HG03378 (cell line): ENCODE results near the gene TMED5.
"Not testable (repeated sequence)": the region's sequence is repeated elsewhere in the genome, so short reads cannot be mapped to it uniquely, and the experiment has no call there.

Source experiments
- ATAC-seq: cut with Tn5 transposase; IDR thresholded peaks from one replicate; pipeline ENCODE4 v1.9.1; 2021; ENCODE audit warnings: mild to moderate bottlenecking, moderate library complexity; ENCODE audit not compliant: unreplicated experiment

The TMED5 gene

DNA sequence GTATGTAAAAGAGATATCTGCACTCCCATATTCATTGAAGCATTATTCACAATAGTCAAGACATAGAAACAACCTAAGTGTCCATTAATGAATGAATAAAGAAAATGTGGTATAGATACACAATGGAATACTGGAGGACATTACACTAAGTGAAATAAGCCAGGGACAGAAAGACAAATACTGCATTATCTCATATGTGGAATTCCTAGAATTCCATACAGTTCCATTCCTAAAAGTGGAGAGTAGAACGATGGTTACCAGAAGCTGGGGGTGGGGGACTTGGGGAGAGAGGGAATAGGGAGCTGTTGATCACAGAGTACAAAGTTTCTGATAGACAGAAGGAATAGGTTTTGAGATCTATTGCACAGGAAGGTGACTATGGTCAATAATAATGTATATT is 7.4 kb downstream of the TMED5 start:
- no peak for ATAC-seq

DNA sequence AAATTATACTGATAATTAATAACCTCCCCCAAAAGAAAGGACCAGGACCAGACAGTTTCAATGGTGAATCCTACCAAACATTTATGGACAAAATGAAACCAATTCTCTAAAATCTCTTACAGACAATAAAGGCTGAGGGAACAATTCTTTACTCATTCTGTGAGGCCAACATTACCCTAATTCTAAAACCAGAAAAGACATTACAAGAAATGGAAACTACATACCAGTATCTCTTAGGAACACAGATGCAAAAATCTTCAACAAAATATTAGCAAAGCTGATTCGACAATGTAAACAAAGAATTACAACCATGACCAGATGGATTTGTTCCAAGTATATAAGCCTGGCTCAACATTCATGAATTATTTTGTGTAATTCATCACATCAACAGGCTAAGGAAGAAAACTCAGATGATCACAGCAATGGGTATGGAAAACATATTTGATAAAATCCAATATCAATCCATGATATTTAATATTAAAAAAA is 8.6 kb downstream of the TMED5 start:
- no peak for ATAC-seq

DNA sequence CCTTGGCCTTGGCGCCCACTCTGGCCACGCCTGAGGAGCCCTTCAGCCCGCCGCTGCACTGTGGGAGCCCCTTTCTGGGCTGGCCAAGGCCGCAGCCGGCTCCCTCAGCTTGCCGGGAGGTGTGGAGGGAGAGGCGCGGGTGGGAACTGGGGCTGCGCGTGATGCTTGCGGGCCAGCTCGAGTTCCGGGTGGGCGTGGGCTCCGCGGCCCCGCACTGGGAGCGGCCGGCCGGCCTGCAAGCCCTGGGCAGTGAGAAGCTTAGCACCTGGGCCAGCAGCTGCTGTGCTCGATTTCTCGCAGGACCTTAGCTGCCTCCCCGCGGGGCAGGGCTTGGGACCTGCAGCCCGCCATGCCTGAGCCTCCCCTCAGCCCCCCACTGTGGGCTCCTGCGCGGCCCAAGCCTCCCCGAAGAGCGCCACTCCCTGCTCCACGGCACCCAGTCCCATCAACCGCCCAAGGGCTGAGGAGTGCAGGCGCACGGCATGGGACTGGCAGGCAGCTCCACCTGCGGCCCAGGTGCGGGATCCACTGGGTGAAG is 10.0 kb downstream of the TMED5 start:
- ATAC-seq = not testable (repeated sequence)

DNA sequence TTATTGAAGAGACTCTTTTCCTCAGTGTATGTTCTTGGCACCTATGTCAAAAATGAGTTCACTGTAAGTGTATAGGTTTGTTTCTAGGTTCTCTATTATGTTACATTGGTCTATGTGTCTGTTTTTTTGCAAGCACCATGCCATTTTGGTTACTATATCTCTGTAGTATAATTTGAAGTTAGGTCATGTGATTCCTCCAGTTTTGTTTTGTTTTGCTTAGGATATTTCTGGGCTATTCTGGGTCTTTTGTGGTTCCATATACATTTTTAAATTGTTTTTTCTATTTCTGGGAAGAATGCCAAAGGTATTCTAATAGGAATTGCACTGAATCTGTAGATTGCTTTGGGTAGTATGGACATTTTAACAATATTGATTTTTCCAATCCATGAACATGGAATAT is 13.2 kb downstream of the TMED5 start:
- no peak for ATAC-seq

DNA sequence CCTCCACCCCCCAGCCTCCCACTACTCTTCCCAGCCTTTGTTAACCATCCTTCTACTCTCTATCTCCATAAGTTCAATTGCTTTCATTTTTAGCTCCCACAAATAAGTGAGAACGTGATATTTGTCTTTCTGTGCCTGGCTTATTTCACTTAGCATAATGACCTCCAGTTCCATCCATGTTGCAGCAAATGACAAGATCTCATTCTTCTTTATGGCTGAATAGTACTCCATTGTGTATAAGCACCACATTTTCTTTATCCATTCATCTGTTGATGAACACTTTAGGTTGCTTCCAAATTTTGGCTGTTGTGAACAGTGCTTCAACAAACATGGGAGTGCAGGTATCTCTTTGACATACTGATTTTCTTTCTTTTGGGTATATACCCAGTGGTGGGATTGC is 14.3 kb downstream of the TMED5 start:
- ATAC-seq = not testable (repeated sequence)

DNA sequence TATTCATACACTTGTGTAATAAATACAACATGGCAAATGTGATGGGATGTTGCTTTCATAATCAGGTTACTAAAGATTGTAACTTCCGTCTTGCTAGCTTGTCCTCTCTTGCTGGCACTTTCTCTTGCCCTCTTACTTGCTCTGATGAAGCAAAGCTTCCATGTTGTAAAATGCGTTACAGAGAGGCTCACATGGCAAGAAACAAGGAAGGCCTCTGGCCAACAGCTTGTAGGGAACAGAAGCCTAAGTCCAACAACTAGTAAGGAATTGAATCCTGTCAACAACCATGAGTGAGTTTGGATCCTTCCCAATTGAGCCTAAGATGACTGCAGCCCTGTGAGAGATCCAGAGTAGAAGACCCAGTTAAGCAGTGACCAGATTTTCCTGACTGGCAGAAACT is 15.4 kb downstream of the TMED5 start:
- ATAC-seq = no peak

DNA sequence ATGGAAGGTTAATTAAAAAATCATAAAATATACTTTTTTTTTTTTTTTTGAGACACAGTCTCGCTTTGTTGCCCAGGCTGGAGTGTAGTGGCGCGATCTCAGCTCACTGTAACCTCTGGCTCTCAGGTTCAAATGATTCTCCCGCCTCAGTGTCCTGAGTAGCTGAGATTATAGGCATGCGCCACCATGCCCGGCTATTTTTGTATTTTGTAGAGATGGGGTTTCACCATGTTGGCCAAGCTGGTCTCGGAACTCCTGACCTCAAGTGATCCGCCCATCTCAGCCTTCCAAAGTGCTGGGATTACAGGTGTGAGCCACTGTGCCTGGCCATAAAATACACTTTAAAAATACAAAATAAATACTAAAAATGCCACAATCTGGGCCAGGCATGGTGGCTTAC is 16.9 kb downstream of the TMED5 start:
- ATAC-seq = not testable (repeated sequence)

DNA sequence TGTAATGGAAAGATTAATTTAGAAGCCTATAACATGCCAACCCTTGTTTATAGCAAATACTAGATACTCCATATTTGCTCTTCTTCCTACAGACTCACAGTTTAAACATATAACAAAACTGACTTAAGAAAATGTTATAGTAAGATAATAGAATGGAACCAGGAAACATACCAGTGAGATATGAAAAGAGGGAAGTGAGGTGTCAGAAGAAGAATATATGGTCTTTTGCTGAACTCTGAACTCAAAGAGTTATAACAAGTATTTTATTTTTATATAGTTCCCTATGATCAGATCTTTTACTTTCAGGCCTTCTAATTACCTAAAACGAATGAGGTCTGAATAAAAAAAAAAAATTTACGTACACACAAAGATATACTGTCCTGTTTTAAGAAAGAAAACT is 20.9 kb downstream of the TMED5 start:
- ATAC-seq = no peak

DNA sequence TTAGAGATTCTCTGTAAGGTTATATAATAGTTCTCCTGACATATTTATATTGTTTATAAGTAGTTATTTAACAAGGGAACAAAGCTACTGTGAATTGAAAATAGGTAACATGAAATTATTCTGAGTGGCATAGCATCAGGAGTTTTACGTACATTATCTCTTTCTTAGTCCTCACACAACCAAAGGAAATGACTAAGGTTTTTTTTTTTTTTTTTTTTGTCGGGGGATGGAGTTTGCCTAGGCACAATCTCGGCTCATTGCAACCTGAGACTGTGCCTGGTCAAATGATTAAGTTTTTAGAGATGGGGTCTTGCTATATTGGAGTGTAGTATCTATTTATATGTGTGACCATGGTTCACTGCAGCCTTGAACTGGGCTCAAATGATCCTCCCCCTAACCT is 24.9 kb downstream of the TMED5 start:
- no peak for ATAC-seq

DNA sequence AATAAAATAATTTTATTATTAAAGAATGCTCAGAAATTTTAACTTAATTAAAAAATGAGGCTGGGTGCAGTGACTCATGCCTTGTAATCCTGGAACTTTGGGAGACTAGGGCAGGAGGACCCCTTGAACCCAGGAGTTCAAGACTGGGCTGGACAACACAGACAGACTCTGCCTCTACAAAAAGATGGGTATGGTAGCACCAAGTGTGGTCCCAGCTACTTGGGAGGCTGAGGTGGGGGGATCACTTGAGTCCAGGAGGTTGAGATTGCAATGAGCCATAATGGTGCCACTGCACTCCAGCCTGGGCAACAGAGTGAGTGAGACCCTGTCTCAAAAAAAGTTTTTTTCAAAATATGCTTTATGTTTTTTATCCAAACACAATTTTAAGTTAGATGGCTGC is 25.3 kb downstream of the TMED5 start:
- ATAC-seq = no peak

DNA sequence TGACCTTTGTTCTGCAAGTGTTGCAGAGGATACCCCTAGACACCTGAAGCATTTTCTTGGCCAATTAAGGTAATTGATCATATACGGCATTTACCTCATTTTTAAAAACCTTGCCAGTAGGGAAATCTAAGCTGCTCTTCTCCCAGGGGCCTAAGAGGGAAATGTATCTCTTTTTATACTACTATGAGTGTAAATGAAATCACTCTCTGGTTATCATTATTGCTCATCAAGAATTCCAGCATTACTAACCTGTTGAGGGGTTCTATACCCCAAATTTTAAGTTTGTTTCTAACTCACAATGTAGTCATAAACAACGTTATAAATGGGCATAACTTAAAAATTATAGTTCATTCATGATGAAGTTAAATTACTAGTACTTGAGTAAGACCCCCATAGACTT is 27.4 kb downstream of the TMED5 start:
- ATAC-seq = no peak

DNA sequence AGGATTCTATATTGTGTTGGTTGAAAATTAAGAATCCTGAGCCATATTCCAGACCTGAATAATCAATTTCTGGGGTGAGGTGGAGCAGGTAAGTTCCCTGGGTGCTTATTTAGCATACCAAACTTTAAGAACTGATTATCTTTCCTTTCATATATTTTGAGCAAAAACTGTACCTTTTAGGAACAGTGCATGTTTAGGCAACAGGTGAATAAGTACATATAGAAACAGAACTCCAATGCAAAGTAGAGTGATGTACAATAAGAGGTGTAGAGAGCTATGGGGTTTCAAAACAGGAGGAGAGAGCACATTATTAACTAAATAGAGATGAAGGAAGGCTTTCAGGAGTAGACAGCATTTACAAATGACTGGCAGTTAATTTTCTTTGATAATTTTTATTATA is 28.7 kb downstream of the TMED5 start:
- no peak for ATAC-seq

DNA sequence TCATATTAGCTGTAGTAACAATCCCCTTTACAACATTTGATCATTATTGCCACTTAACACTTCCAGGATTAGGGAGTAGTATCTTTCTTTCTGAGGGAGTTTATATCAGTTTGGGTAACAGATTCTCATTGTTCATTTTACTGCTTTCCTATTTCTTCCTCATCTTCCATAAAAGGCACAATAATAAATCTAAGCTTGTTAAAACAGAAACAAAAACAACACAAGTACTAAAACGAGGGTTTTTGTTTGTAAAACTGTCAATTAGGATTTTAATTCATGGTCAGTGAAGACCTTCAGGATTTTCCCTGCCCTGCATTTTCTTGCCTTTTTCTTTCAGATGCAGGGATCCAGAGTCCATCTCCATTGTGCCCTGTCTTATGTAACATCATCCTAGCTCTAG is 29.5 kb downstream of the TMED5 start:
- no peak for ATAC-seq

DNA sequence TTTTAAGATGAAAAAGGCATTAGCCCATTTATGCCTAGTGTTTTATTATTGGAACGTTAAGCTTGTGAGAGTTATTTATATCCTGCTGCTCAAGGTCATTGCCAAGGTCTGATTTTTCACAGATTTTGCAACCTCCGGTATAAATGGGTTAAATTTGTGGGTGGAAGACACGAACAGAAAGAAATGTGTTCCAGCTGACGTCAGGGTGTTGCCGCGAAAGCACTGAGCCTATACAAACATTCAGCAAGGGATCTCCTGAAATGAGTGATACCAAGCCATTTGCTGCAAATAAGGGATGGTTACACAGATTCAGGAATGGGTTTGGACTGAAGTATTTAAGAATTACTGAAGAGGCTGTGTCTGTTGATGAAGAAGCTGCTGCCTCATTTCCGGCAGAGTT is 32.2 kb downstream of the TMED5 start:
- ATAC-seq = no peak

DNA sequence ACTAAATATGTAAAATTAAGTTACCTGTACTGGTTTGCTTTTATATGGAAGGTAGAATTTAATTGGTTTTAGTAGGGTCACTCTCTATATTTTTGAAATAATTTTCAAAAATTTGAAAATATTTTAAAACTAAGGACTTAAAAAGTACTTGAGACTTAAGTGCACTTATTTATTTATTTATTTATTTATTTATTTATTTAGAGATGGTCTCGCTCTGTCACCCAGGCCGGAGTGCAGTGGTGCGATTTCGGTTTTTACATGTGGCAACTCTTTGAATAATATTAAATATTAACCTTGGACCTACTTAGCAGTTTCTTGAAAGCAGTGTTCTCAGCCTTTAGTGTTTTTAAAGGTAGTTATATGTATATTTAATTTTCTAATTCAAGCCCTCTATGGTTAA is 36.4 kb downstream of the TMED5 start:
- ATAC-seq = no peak

DNA sequence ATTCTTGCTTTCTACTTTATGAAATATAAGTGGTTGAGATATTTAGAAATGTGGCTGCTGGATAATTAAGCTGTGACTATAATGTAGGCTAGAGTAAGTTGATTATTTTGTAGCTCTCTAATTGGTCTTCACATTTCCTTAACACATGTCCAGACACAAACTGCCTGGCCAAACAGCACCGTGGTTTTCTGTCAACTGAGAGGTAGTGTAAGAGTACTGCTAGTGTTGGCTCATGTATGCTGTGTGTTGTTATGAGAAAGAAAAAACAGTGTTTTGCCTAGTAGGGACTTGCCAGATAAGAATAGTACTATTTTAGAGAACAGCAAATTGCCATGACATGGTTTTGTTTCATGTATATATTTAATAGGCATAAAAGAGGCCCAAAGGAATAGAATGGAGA is 37.1 kb downstream of the TMED5 start:
- ATAC-seq = peak; percentile 49

DNA sequence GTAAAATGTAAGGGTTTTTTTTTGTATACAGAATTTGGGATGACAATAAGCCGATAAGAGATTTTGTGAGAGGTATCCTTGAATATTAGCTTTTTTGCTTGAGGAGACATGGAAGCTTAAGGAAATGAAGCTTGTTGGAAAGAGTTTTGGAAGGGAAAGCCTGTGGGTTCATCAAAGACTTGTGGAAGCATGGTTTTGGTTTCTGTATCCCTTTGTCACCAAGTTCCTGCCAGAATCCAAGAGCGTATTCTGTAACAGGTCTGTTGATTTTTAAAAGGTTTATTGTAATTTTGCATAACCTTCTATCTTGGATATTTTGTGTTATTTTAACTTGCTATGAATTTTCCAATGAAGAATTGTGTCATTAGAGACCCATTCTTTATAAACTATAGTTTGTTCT is 38.1 kb downstream of the TMED5 start:
- no peak for ATAC-seq

DNA sequence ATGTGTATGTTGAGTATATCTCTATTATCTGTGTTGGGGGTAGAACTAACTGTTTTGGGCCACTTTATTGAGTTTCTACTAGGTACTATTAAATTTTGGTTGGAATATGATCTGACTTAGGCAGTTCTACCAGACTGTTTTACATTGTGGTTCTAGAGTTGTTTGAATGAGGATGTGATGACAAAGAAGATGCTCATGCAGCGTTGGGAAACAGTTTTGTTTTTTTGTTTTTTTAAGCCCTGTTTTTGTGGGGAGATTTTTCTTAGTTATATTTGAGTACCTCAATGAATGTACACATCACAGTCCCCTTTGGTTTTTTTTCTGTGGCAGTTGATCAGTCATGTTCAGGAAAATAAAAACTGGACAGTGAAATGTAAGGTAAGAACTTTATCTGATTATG is 40.1 kb downstream of the TMED5 start:
- ATAC-seq = no peak

DNA sequence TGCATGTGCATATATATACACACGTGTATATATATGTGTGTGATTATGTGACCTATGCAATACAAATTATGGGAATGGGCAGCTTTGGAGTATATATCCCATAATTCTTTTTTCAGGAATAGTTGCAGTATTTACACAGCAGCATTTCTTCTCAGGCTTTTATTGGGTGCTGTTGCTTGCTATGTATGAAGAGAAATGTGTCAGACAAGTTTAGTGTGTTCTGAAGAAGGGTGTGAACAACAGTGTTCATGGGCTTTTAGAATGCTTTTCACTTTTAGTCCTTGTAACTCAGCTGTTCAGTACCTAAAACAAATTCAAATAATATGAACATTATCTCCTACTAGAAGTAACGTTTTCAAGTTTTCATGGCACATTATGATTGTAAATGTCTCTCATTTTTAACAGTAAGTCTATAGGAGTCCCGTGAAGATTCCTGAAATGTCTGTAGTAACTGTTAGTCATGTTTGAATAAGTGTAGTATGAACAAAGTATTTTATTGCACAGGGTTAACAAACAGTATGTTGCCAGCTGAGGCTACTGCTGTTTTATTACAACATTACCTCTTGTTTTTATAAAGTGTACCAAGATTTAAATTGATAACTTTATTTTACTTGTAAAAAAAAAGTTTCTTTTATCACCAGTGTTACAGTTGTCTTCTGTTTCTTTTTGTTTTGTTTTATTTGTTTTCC is 42.5 kb downstream of the TMED5 start:
- ATAC-seq = no peak

DNA sequence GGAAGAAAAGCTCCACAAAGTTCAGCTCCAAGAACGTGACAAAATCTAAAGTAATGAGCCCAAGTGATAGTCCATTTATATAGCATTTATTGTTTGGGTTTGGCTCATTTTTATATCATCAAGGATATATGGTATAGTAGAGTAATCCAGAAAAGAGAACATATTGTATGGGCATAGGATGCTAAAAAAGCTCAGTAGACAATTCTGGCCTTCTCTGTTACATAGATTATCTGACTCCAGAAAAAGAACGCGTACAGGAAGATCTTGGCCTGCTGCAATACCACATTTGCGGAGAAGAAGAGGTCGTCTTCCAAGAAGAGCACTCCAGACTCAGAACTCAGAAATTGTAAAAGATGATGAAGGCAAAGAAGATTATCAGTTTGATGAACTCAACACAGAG is 43.8 kb downstream of the TMED5 start:
- no peak for ATAC-seq

DNA sequence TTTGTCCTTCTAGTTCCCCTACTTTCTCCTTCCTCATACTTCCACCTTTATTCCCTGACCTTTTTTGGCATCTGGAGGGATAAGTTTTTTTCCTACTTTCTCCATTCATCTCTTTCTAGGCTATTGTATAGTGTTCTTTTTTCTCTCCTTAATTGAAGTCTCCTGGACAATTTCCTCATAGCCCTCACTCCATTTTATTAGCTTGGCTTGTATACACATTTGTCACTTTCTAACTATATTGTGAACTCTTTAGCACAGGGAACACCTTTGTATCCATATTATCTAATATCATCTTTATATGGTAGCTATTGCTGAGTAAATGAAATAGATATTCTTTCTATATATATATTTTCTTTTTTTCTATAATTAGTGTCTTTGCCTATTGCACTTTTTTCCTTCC is 47.6 kb downstream of the TMED5 start:
- ATAC-seq = no peak

DNA sequence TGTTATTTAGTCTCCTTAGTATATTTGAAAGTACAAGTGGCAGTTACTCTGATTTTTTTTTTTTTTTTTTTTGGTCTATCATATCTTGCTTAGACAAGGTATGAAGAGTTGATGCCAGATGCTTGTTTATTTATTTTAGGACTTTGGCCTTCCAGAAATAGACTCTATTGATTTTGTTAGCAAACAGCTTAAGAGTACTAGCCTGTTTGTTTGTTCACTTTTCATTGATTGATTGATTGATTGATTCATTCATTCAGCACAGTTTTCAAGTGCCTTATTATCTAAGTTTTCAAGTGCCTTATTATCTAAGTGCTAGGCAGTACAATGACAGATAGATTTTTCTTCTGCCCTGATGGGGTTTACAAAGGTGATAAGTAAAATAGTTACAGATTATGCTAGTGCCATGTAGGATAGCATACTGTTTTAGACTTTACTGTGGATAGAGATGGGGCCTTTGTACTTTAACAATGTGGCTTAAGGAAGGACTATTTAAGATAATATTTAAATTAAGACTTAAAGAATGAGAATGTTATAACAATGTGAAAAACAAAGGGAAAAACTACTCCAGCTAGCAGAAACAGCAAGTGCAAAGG is 50.6 kb downstream of the TMED5 start:
- no peak for ATAC-seq
